ENCODE data around the gene APOA5.

The APOA5 gene

DNA sequence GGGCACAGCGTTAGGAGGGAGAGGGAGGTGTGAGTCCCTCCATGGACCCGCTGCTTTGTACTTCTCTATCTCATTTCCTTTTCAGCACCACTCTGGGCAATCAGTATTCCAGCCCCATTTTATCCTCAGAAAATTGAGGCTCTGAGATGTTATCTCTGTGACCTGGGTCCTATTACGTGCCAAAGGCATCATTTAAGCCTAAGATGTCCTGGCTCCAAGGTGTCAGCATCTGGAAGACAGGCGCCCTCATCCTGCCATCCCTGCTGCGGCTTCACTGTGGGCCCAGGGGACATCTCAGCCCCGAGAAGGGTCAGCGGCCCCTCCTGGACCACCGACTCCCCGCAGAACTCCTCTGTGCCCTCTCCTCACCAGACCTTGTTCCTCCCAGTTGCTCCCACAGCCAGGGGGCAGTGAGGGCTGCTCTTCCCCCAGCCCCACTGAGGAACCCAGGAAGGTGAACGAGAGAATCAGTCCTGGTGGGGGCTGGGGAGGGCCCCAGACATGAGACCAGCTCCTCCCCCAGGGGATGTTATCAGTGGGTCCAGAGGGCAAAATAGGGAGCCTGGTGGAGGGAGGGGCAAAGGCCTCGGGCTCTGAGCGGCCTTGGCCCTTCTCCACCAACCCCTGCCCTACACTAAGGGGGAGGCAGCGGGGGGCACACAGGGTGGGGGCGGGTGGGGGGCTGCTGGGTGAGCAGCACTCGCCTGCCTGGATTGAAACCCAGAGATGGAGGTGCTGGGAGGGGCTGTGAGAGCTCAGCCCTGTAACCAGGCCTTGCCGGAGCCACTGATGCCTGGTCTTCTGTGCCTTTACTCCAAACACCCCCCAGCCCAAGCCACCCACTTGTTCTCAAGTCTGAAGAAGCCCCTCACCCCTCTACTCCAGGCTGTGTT lies 37.2 kb upstream of the APOA5 start:
- no peak for DNase-seq
- in situ Hi-C loops (cut with MboI; ENCODE audit: low pct_unique_long_range_greater_than_20kb, low sequenced_read_pairs): no loop called here

DNA sequence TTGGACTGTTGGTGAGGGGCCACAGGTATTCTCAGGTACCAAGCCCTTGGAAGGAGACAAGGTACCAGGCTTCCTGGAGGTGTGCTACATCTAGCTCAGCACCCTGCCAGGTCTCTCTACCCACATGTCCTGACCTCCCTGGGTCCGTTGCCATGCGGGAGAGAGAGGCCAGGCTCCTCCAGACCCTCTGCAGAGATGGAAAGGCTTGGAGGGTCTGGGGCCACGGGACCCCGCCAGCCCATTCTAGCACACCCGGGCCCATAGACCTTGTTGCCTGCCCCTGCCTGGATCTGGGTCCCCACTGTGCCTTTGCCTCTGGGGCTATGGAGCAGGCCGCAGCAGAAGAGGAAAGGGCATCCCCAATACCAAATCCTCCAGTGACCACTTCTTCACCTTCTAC lies 35.8 kb upstream of the APOA5 start:
- no peak for DNase-seq
- in situ Hi-C loops (cut with MboI; ENCODE audit: low pct_unique_long_range_greater_than_20kb, low sequenced_read_pairs): no loop called here

DNA sequence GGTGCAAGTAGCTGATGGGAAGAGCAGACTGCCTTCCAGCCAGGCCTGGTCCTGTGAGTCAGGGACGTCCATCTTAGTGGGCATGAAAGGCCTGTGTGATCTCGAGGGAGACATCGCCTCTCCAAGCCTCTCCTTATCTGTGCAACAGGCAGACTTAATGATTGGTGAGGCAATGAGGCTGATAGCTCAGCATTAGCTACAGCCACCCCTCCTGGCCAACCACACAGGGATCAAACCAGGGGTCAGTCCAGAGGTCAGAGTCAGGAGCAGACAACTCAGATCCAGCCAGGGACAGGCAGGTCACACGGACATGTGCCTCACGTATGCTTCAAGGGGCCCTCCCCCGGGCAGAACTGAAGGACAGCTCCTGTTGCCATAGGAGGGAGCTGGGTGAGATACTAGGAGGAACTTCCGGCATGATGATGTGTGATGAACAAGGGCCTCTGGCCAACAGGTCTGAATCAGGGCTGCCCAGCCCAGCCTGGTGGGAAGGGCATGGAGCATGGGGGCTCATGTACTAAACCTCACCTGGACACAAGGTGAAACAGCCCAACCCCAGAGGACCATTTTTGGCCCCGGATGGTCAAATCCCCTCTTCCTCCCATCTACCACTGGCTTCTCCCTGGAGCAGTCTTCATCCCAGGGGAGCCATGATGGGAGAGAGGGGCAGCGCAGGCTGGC lies 35.2 kb upstream of the APOA5 start:
- in situ Hi-C loops (cut with MboI; ENCODE audit: low pct_unique_long_range_greater_than_20kb, low sequenced_read_pairs): no loop called here
- no peak for DNase-seq

DNA sequence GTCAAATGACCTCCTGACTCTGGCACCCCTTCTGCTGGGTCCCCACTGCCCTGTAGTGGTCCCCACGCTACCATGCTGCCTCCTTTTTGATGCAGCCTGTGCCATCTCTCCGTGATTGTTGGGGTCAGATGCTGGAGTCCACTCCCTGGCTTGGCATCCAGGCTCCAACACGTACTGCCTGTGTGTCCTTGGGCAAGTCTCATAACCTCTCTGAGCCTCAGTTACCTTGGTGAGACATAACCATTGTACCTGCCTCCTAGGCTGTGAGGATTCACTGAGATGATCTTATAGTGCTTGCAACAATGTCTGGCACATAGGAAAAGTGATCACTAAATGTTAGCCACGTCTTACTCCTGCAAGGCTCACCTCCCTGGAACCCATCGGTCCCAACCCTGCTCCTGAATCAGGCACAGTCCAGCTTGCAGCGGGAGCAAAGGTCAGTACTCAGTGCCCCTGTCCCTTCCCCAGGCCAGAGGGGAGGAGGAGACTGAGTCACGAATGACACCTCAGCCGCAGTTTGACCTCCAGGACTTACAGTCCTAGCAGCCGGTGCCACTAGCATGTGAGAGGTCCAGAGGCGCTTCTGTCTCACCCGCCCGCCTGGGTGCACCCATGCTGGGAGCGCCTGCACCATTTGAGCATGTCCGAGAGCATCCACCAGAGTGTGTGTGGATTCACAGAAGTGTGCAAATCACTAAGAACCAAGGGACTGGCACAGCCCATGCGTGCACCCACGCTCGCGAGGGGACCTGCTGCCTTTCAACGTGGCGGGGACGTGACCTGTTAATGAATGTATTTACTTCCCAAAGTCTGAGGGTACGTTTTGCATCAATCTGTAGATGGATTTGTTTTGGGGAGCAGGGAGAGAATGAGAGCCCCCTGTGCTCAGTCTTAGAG lies 34.4 kb upstream of the APOA5 start:
- no peak for DNase-seq
- in situ Hi-C loops (cut with MboI; ENCODE audit: low pct_unique_long_range_greater_than_20kb, low sequenced_read_pairs): no loop called here

DNA sequence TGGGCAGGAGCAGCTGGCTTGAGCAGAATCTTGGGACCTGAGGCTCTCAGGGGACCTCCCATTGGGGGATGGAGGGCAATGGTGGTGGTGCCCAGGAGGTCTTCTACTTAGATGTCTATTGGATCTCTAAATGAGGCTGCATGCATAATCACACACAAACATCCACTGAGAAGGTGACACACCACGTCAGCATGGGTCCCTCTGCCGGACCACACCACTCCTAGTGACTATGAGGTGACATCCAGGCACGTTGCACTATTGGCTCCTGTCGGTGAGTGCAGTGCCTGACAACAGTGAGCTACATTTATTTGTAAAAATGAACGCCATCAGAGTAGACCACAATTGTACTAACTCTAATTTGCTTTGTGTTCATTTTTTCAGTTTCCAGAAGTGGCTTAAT lies 33.8 kb upstream of the APOA5 start:
- DNase-seq: no peak
- in situ Hi-C loops (cut with MboI; ENCODE audit: low pct_unique_long_range_greater_than_20kb, low sequenced_read_pairs): no loop called here

DNA sequence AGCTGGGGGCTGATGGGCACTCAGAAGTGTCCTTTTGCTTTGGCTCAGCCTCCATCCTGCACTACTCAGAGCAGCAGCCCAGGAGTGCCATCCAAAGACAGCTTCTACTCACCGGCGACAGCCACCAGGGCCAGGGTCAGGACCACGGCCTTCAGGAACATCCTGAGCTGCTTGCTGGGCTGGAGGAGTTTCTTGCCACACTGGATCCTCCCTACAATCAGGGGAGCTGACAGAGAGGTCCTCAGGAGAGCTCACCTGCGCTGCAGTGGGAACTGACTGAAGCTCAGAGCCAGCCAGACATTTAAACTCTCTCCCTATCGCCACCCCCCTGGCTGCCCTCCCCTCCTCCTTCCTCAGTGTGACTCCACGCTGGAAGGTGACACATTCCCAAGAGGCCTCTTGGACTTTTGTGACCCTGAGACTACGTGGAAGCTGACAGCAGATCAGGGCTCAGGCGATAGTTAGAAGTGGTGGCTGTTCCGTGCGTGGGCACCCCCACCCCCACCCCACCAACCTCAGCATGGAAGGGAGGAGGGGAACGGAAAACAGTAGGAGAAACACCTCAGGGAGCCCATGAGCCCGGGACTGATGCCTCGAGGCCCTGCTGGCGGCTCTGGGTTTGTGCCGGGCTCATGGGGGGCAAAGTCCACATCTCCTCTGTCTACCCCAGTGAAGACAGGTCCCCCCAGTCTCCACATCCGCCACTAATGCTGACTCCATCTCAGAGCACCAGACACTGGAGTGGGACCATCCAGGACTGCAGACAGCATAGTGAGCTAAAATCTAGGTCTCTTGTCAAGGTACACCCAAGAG lies 31.6 kb upstream of the APOA5 start, which contains the start of gene APOA4:
Gene APOA4 (minus strand): TSS at position 274 of the 813 bp plus-strand sequence. CDS start 113 bp downstream, at position 161.
- in situ Hi-C loops (cut with MboI; ENCODE audit: low pct_unique_long_range_greater_than_20kb, low sequenced_read_pairs): no loop called here
- DNase-seq: no peak

DNA sequence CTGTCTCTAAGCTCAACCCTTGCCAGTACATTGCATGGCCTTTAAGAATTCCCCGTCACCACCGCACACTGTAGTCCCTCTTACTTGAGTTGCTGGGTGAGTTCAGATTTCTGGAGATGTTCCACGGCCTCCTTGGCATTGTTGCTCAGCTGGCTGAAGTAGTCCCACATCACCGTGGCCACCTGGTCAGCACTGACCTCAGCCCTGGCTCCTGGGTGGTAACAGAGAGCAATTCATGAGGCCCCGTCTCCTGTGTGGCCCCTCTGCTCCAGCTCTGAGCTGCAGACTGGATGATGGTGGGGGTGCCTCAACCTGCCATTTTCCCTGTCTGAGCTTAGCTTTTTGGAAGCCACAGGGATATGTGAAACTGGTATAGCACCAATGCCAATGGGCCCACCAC lies 30.9 kb upstream of the APOA5 start:
- no peak for DNase-seq
- in situ Hi-C loops (cut with MboI; ENCODE audit: low pct_unique_long_range_greater_than_20kb, low sequenced_read_pairs): no loop called here

DNA sequence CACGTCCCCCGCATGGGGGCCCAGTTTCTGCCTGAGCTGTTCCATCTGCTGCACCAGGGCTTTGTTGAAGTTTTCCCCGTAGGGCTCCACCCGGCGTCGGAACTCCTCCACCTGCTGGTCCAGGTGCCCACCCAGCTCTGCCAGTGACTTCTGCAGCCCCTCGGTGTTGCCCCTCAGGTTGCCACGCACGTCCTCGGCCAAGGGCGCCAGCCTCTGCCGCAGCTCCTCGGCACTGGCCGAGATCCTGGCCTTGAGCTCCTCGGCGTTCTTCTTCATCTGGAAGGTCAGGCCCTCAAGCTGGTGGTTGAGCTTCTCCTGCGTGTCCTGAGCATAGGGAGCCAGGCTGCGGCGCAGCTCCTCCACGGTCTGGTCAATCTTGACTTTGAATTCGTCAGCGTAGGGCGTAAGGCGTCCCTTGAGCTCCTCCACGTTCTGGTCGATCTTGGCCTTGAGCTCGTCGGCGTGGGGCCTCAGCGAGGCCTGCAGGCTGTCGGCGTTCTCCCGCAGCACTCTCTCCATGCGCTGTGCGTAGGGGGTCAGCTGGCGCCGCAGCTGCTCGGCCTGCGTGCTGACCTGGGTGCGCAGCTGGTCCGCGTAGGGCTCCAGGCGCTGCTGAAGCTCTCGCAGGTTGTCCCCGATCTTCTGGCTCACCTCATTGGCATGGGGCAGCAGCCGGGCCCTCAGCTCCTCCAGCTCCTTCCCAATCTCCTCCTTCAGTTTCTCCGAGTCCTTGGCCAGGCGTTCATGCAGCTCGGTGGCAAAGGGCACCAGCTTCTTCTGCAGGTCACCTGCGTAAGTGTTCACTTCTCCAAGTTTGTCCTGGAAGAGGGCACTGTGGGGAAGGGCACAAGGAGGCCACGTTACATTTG lies 29.6 kb upstream of the APOA5 start:
- DNase-seq: no peak
- in situ Hi-C loops (cut with MboI; ENCODE audit: low pct_unique_long_range_greater_than_20kb, low sequenced_read_pairs): no loop called here

DNA sequence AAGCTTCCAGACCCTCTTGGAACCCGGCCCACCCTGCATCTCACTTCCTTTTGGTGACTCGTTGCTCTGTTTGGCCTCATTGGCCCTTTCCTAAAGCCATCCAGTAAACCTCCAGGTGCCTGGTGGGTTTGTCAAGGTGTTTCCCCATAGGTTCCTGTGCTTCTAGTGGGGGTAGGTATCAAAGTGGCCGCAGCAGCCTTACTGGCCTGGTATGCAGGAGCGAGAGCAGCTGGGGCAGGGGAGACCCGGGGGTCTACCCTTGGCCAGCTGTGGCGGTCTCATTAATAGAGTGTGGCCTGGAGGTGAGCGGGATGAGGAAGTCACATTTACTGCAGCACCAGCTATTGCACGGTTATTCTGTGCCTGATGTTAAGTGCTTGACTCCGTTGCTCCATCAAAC lies 27.4 kb upstream of the APOA5 start:
- DNase-seq: no peak
- in situ Hi-C loops (cut with MboI; ENCODE audit: low pct_unique_long_range_greater_than_20kb, low sequenced_read_pairs): no loop called here

DNA sequence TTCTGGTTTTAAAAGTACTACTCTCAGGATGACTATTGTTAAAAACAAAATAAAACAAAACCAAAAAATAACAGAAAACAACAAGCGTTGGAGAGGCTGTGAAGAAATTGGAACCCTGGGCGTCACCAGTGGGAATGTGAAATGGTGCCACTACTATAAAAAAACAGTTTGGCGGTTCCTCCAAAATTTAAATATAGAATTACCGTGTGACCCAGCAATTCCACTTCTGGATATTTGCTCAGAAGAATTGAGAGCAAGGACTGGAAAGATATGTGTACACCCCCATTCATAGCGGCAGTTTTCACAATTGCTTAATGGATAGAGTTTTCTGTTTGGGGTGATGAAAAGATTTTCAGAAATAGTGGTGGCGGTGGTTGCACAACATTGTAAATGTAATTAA lies 22.8 kb upstream of the APOA5 start:
- in situ Hi-C loops (cut with MboI; ENCODE audit: low pct_unique_long_range_greater_than_20kb, low sequenced_read_pairs): no loop called here

DNA sequence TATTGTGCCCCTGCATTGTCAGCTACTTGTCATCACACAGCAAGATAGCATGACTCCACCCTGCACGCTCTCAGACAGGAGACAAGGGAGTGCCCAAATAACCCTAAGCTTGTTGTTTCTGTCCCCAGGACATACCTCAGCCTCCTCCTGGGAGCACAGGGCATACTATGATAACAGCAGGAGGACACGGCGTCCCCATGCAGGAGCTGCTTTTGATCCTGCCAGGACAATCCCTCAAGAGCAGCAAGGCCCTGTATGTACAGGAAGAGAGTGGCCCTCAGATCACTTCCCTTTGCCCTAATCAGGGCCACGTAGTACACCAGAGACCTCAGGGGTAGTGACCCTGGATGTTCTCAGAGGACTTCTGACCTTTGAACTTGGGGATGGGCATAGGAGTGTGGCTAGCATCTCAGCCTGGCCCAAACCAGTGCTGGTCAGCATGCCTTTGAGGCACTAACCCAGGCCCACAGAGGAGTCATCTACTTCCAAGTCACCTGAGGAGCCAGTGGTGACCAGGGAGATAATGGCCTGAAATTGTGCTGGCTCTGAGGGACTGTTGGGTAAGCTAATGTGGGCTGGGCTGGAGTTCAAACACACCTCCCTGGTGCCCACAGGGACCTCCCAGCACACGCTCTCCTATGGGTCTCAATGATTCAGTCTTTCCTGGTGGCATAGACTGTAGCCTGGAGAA lies 22.2 kb upstream of the APOA5 start:
- DNase-seq: no peak
- in situ Hi-C loops (cut with MboI; ENCODE audit: low pct_unique_long_range_greater_than_20kb, low sequenced_read_pairs): no loop called here

More for the DNA sequence above, 22.8 kb upstream of the APOA5 start:
- no peak for DNase-seq

DNA sequence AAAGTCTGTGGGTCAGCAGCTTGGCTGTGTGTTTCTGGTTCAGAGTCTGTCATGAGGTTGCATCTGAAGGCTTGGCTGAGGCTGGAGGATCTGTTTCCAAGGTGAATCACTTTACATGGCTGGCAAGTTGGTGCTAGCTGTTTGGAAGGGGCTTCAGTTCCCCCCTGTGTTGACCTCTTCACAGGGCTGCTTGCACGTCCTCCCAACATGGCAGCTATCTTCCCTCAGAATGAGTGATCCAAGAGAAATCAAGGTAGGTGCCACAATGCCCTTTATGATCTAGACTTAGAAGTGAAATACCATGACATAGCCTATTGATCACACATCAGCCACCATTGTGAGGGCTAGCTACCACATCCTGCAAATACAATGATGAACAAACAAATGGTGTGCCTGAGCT lies 21.5 kb upstream of the APOA5 start:
- DNase-seq: no peak
- in situ Hi-C loops (cut with MboI; ENCODE audit: low pct_unique_long_range_greater_than_20kb, low sequenced_read_pairs): no loop called here

DNA sequence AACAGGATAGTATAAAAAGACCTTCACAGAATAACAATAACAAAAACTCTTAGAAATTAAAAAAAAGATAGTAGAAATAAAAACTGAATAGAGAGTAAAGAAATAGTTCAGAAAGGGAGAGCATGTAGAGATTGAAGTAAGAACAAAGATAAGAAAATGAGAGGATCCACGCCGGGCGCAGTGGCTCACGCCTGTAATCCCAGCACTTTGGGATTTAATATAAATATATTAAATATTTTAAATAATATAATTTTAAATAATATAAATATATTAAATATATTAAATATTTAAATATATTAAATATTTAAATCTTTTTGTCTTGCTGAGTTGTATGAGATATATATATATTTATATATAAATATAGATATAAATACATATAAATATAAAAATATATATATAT lies 20.4 kb upstream of the APOA5 start:
- no peak for DNase-seq
- in situ Hi-C loops (cut with MboI; ENCODE audit: low pct_unique_long_range_greater_than_20kb, low sequenced_read_pairs): no loop called here

DNA sequence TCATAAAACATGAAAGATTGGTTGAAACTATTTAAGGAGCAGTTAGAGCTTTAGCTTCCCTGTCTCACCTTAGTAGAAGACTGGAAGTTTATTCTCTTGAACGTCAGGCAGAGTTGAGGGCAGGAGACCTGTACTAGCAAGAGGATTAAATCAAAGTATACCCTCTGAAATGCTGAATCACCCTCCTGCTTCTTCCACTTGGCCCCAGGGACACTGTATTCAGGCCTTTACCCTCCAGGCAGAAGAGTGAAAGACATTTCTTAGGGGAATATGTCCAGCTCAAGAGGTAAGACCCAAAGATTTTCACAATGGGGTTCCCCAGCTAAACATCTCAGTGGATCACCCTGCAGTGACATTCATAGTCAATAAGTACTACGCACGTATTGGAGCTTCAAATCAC lies 19.5 kb upstream of the APOA5 start:
- DNase-seq: no peak
- in situ Hi-C loops (cut with MboI; ENCODE audit: low pct_unique_long_range_greater_than_20kb, low sequenced_read_pairs): no loop called here

DNA sequence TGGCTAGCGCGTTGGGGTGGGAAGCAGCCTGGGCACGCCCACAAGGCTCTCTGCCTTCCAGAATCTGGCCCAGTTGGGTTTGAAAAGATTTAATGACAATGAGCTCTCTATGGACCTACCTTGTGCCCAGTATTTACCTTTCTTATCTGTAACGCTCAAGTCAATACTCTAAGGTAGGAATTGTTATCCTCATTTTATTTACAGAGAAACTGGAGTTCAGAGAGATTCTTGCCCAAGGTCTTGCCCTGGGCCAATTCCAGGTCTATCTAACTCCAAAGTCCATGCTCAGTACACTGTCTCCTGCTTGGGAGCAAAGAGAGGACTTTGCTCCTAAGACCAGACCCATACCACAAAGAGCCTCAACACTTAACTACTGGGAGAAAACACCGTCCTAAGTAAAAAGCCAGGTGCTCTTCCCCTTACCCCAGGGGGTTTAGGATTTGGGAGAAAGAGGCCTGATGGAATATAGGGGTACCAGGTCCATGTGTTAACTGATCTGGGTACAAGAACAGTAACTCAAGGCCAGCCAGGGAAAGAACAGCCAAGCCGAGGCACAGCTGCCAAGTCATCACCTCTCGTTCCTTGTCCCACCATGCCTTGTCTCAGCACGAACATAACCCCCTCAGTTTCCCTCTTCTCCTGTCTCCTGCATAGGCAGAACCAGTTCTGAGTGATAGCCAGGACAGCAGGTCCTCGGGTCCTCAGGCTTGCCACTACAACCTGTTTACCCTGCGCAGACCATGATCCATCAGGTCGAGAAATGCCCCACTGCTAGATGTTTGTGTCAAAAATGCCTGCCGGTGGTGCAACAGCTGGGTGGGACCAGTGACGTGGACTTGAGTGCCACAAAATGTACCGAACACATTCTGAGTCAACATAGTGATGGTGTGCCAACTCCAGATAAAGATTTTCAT lies 16.8 kb upstream of the APOA5 start:
- in situ Hi-C loops (cut with MboI; ENCODE audit: low pct_unique_long_range_greater_than_20kb, low sequenced_read_pairs): no loop called here
- DNase-seq: no peak

DNA sequence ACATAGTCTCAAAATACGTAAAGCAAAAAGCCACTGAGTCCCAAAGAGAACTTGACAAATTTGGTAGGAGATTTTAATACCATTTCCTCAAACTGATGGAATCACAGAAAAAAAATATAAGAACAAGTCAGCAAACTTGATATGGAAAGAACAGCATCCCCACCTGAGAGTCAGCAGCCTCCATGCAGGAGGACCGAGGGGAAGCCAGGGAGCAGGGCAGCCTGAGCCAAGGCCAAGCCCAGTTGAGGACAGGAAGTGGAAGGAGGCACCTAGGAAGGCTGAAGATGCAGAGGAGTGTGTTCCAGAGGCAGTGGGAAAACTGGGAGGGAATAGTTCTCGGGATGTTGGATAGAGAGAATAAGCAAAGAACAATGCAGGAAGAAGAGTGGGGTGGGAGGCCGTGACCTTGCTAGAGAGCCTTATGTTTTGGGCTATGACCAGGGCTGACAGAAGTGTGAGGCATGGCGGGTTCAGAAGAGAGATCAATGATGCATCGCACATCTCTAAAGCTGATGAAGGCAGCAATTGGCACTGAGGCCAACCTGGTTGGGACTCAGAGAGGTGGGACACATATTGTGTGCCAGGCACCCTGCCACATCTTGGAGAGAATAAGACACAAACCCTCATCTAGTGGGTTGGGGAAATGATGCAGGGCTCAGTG lies 16.1 kb upstream of the APOA5 start:
- in situ Hi-C loops (cut with MboI; ENCODE audit: low pct_unique_long_range_greater_than_20kb, low sequenced_read_pairs): no loop called here

More for the DNA sequence above, 16.1 kb upstream of the APOA5 start:
- no peak for DNase-seq

Measured in KBM-7 (cell line).